HG03280 (cell line): ENCODE data around the gene HOXA4.

Experiments
- ATAC-seq: cut with Tn5 transposase; IDR thresholded peaks from one replicate; pipeline ENCODE4 v1.9.1; 2021; ENCODE audit warnings: mild to moderate bottlenecking, moderate library complexity; ENCODE audit not compliant: unreplicated experiment

The HOXA4 gene

GRCh38 chr7:27095050-27095896 lies 35.3 kb downstream of the HOXA4 start:
- ATAC-seq = peak; percentile 5

- ATAC-seq = no peak
These were observed 36.1 kb downstream of the HOXA4 start for GRCh38 chr7:27094304-27095049.

- ATAC-seq = no peak
These were observed 37.2 kb downstream of the HOXA4 start for GRCh38 chr7:27093184-27093895.

- no peak for ATAC-seq
These were observed 37.8 kb downstream of the HOXA4 start for GRCh38 chr7:27092819-27093110.

GRCh38 chr7:27091941-27092818 lies 38.4 kb downstream of the HOXA4 start:
- ATAC-seq = no peak

- ATAC-seq = no peak
These were observed 39.5 kb downstream of the HOXA4 start for GRCh38 chr7:27091105-27091504.

GRCh38 chr7:27088002-27088922 lies 42.3 kb downstream of the HOXA4 start:
- ATAC-seq = no peak

GRCh38 chr7:27083646-27084045 lies 46.9 kb downstream of the HOXA4 start:
- ATAC-seq = no peak

- ATAC-seq = no peak
These were observed 48.4 kb downstream of the HOXA4 start for GRCh38 chr7:27082171-27082570.

- ATAC-seq = no peak
These were observed 49.6 kb downstream of the HOXA4 start for GRCh38 chr7:27080844-27081436.

GRCh38 chr7:27079234-27079975 lies 51.2 kb downstream of the HOXA4 start:
- ATAC-seq = peak; percentile 68

GRCh38 chr7:27078616-27079233 lies 51.8 kb downstream of the HOXA4 start:
- ATAC-seq = no peak
